Aorta (tissue), 5 donors: Measurements from ENCODE around the gene HHIPL2. TPM values are rescaled to one million over a fixed set of nuclear protein-coding genes. Genes with fewer than 3 reads are reported as not detected.
"Not testable (repeated sequence)": the region's sequence is repeated elsewhere in the genome, so short reads cannot be mapped to it uniquely, and the experiment has no call there.

ENCODE experiments used
- ATAC-seq: fragments of 200-7000 bp; cut with Tn5 transposase; one replicate; pipeline ENCODE4 v1.9.1; 2022; ENCODE audit warnings: moderate library complexity; ENCODE audit not compliant: low FRiP score
- DNase-seq, 2 donors: peaks; one replicate each; pipeline ENCODE4 v3.0.0-alpha.2; 2020
- H3K27ac ChIP-seq, 2 donors: one replicate each; pipeline ENCODE4 v1.5.1; 2013; ENCODE audit warnings: low read length in 2 of 2, mild to moderate bottlenecking in 2 of 2, moderate library complexity in 2 of 2, control low read depth in 1 of 2, inconsistent platforms in 1 of 2, low read depth in 1 of 2
- H3K27me3 ChIP-seq, 2 donors: one replicate each; pipeline ENCODE4 v1.6.1; 2013; ENCODE audit warnings: control low read depth in 1 of 2, low read length in 1 of 2, mild to moderate bottlenecking in 1 of 2, moderate library complexity in 1 of 2; ENCODE audit not compliant: insufficient read depth in 2 of 2, control insufficient read depth in 1 of 2
- H3K36me3 ChIP-seq, 2 donors: one replicate each; pipeline ENCODE4 v1.6.1; 2013; ENCODE audit warnings: control low read depth in 1 of 2, low read length in 1 of 2, mild to moderate bottlenecking in 1 of 2; ENCODE audit not compliant: insufficient read depth in 2 of 2, control insufficient read depth in 1 of 2
- H3K4me1 ChIP-seq, 2 donors: one replicate each; pipeline ENCODE4 v1.6.1; 2013; ENCODE audit warnings: low read length in 2 of 2, control low read depth in 1 of 2, mild to moderate bottlenecking in 1 of 2, moderate library complexity in 1 of 2; ENCODE audit not compliant: insufficient read depth in 2 of 2, control insufficient read depth in 1 of 2
- H3K4me3 ChIP-seq, 2 donors: one replicate each; pipeline ENCODE4 v1.5.1; 2013; ENCODE audit warnings: low read length in 2 of 2, control low read depth in 1 of 2, mild to moderate bottlenecking in 1 of 2
- H3K9me3 ChIP-seq: one replicate; pipeline ENCODE4 v1.6.1; 2013; ENCODE audit warnings: mild to moderate bottlenecking, low read length; ENCODE audit not compliant: control insufficient read depth
- WGBS, 2 donors: extraction: QIAGEN DNeasy Blood & Tissue Kit; methylation state at CpG; one replicate each; pipeline ENCODE4 v1.1.7; 2013; 5-methylcytosine and 5-hydroxymethylcytosine counted together
- intact Hi-C, 2 donors: fragments of 100-400 bp; cut with DNase I; formaldehyde crosslinking; loops; one replicate each; pipeline versions ENCODE4 v1.14.2 to v1.15.0; 2022
- polyA plus RNA-seq, 2 donors: library from polyadenylated mRNA; stranded (reverse); fragments of 200-250 nt; gene quantifications; one replicate each; pipeline ENCODE4 v1.2.3, GENCODE V29; 2013
- total RNA-seq, 2 donors: library from RNA; stranded (reverse); fragmentation: NEBNext Ultra II Directional; extraction: Animal tissue kit (Norgen Biotek cat#: 25700); gene quantifications; one replicate each; pipeline ENCODE4 v1.2.1, GENCODE V29; 2021
- donor health status: healthy with polysubstance abuse.
- donor health status: Bipolar disorder and iron deficiency.
- donor health status: DM: no; HTN: no; CAD: no.
- donor health status: DM: no; HTN: no; CAD: no.
- donor health status: DM: yes; HTN: yes; CAD: no.

Gene HHIPL2
- total and polyA plus RNA-seq, 4 donors = 0.33 to 0.67 TPM; not detected in 2

GRCh38 chr1:222529181-222529580 is 18.7 kb downstream of the HHIPL2 start:
- 88 to 90% methylated on average over 3 of the region's 3 CpGs for WGBS, 2 donors
- Histone ChIP-seq H3K27me3 (no peaks in the 10 kb centered on the region), H3K27ac (no peak overlapping the region), H3K36me3 (no peaks in the 10 kb centered on the region), H3K9me3 (no peaks in the 10 kb centered on the region), H3K4me1 (no peaks in the 10 kb centered on the region), H3K4me3 (no peak overlapping the region)
- intact Hi-C loops = no loop called here
- ATAC-seq = no peak
- DNase-seq = no peak

GRCh38 chr1:222525951-222526350 is 22.0 kb downstream of the HHIPL2 start:
- ATAC-seq = no peak
- 79 to 80% methylated on average over 2 of the region's 2 CpGs for WGBS, 2 donors
- H3K9me3 ChIP-seq = no peaks in the 10 kb centered on the region

GRCh38 chr1:222523852-222524251 is 24.1 kb downstream of the HHIPL2 start:
- DNase-seq = no peak
- 62 to 66% methylated on average over 3 of the region's 3 CpGs for WGBS, 2 donors
- Histone ChIP-seq H3K36me3 (no peaks in the 10 kb centered on the region), H3K27me3 (no peaks in the 10 kb centered on the region), H3K4me1 (no peaks in the 10 kb centered on the region), H3K4me3 (no peak overlapping the region), H3K9me3 (no peaks in the 10 kb centered on the region), H3K27ac (no peak overlapping the region)
- no peak for ATAC-seq
- intact Hi-C loops = no loop called here

More at GRCh38 chr1:222525951-222526350, 22.0 kb downstream of the HHIPL2 start:
- no peak overlapping the region for H3K4me3 ChIP-seq
- no peaks in the 10 kb centered on the region for H3K4me1 ChIP-seq
- H3K27ac ChIP-seq = no peak overlapping the region
- no peak for DNase-seq
- H3K27me3 ChIP-seq = no peaks in the 10 kb centered on the region
- H3K36me3 ChIP-seq = no peaks in the 10 kb centered on the region
- intact Hi-C loops = no loop called here

GRCh38 chr1:222522105-222522915 is 25.6 kb downstream of the HHIPL2 start:
- no peaks in the 10 kb centered on the region for H3K27me3 ChIP-seq
- WGBS, 2 donors = 88 to 89% methylated on average over 8 of the region's 8 CpGs
- intact Hi-C loops = no loop called here
- H3K4me1 ChIP-seq = no peaks in the 10 kb centered on the region
- H3K4me3 ChIP-seq = no peak overlapping the region
- H3K9me3 ChIP-seq = no peaks in the 10 kb centered on the region
- no peak overlapping the region for H3K27ac ChIP-seq
- H3K36me3 ChIP-seq = no peaks in the 10 kb centered on the region
- no peak for DNase-seq
- ATAC-seq = no peak

GRCh38 chr1:222521299-222522104 is 26.4 kb downstream of the HHIPL2 start:
- Histone ChIP-seq H3K27me3 (no peaks in the 10 kb centered on the region), H3K9me3 (no peaks in the 10 kb centered on the region), H3K4me1 (no peaks in the 10 kb centered on the region), H3K27ac (no peak overlapping the region), H3K36me3 (no peaks in the 10 kb centered on the region), H3K4me3 (no peak overlapping the region)
- 64 to 76% methylated on average over 7 of the region's 7 CpGs for WGBS, 2 donors
- DNase-seq = no peak
- intact Hi-C loops = no loop called here
- ATAC-seq = no peak

GRCh38 chr1:222489496-222489895 is 58.4 kb downstream of the HHIPL2 start:
- H3K27me3 ChIP-seq, DNase-seq, H3K36me3 ChIP-seq, ATAC-seq, H3K4me1 ChIP-seq, H3K9me3 ChIP-seq, H3K27ac ChIP-seq, H3K4me3 ChIP-seq, intact Hi-C loops: not testable (repeated sequence)
- 90 to 93% methylated on average over 4 of the region's 5 CpGs for WGBS, 2 donors

GRCh38 chr1:222487774-222488173 is 60.1 kb downstream of the HHIPL2 start:
- ATAC-seq, DNase-seq, H3K4me1 ChIP-seq, H3K4me3 ChIP-seq, intact Hi-C loops, H3K36me3 ChIP-seq, H3K27me3 ChIP-seq, H3K27ac ChIP-seq, H3K9me3 ChIP-seq: not testable (repeated sequence)
- 84% methylated on average over 9 of the region's 27 CpGs; no CpG with 5 or more reads in 1 of the 2 donors for WGBS, 2 donors

GRCh38 chr1:222484005-222484404 is 63.9 kb downstream of the HHIPL2 start:
- 65 to 79% methylated on average over 4 of the region's 4 CpGs for WGBS, 2 donors
- H3K36me3 ChIP-seq, H3K4me1 ChIP-seq, H3K27ac ChIP-seq, intact Hi-C loops, ATAC-seq, H3K27me3 ChIP-seq, H3K9me3 ChIP-seq, DNase-seq, H3K4me3 ChIP-seq: not testable (repeated sequence)
